IPS DF 6.9 (cell line): ENCODE results near the gene BMPER.
A peak's percentile ranks its signal among the peaks of the same experiment; 100 is the strongest.

Source experiments
- DNase-seq: peaks from one replicate; pipeline ENCODE4 v3.0.0-alpha.2; 2013; ENCODE audit warnings: low read depth, low spot score
- H3K27ac ChIP-seq: one replicate; pipeline ENCODE4 v1.5.1; 2013; ENCODE audit warnings: low read length, control low read depth
- H3K27me3 ChIP-seq: 2 replicates; pipeline ENCODE4 v1.6.1; 2013; ENCODE audit warnings: mild to moderate bottlenecking, low read length; ENCODE audit not compliant: control insufficient read depth, insufficient read depth
- H3K36me3 ChIP-seq: 2 replicates; pipeline ENCODE4 v1.6.1; 2013; ENCODE audit warnings: low read length; ENCODE audit not compliant: control insufficient read depth, insufficient read depth
- H3K4me1 ChIP-seq: 2 replicates; pipeline ENCODE4 v1.6.1; 2013; ENCODE audit warnings: low read length; ENCODE audit not compliant: control insufficient read depth, insufficient read depth
- H3K4me3 ChIP-seq: 2 replicates; pipeline ENCODE4 v1.5.1; 2013; ENCODE audit warnings: mild to moderate bottlenecking, low read length
- H3K9me3 ChIP-seq: 2 replicates; pipeline ENCODE4 v1.6.1; 2013; ENCODE audit warnings: low read length, inconsistent platforms; ENCODE audit not compliant: control insufficient read depth, insufficient read depth
- WGBS: extraction: QIAGEN DNeasy Blood & Tissue Kit; methylation state at CpG from one replicate; pipeline ENCODE4 v1.1.7; 2013; ENCODE audit warnings: mixed read lengths, missing lambda C conversion rate; ENCODE audit not compliant: insufficient read length, insufficient coverage; 5-methylcytosine and 5-hydroxymethylcytosine counted together

BMPER gene

GRCh38 chr7:34133356-34133982, 228.1 kb downstream of the BMPER start:
- no peaks in the 10 kb centered on the region for H3K27me3 ChIP-seq
- no peak overlapping the region for H3K27ac ChIP-seq
- peaks cover 3% of the 10 kb centered on the region for H3K4me1 ChIP-seq
- no peaks in the 10 kb centered on the region for H3K9me3 ChIP-seq
- 100% methylated on average over 1 of the region's 8 CpGs for WGBS
- H3K4me3 ChIP-seq, result no peak overlapping the region
- H3K36me3 ChIP-seq, result no peaks in the 10 kb centered on the region
- no peak for DNase-seq

GRCh38 chr7:34133983-34134782, 228.8 kb downstream of the BMPER start:
- Histone ChIP-seq H3K9me3 (no peaks in the 10 kb centered on the region), H3K27me3 (no peaks in the 10 kb centered on the region), H3K4me1 (peaks cover 3% of the 10 kb centered on the region), H3K4me3 (no peak overlapping the region), H3K27ac (no peak overlapping the region), H3K36me3 (no peaks in the 10 kb centered on the region)
- peak; percentile 50 for DNase-seq
- WGBS, result 100% methylated on average over 3 of the region's 12 CpGs

- H3K9me3 ChIP-seq, result no peaks in the 10 kb centered on the region
- H3K36me3 ChIP-seq, result no peaks in the 10 kb centered on the region
- no peak overlapping the region for H3K27ac ChIP-seq
- no peak overlapping the region for H3K4me3 ChIP-seq
- DNase-seq, result no peak
- peaks cover 5% of the 10 kb centered on the region for H3K4me1 ChIP-seq
- H3K27me3 ChIP-seq, result no peaks in the 10 kb centered on the region
- WGBS, result no CpG with 5 or more reads among the region's 4 CpGs
Measured at GRCh38 chr7:34135924-34136323, 230.6 kb downstream of the BMPER start.

DNA sequence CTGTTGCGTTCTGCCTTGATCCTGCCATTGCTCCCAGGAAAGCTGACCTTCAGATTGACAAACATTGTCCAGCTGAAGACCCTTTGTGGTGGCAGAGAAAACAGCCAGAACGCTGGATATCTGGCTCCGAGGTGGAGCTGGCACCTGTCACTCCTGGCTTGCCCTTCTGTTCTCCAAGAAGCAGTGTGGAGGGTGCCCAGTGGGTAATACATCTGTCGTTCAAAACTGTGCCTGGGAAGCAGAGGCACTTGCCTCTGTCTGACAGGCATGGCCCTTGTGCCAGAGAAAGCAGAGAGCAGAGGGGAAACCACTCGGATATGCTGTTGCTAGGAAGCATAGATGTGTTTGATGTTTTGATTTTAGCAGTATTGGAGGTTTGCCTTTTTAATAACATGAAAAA, 231.4 kb downstream of the BMPER start:
- Histone ChIP-seq H3K4me3 (no peak overlapping the region), H3K4me1 (peaks cover 5% of the 10 kb centered on the region), H3K36me3 (no peaks in the 10 kb centered on the region), H3K27ac (no peak overlapping the region), H3K27me3 (no peaks in the 10 kb centered on the region), H3K9me3 (no peaks in the 10 kb centered on the region)
- DNase-seq, result no peak
- WGBS, result no CpG with 5 or more reads among the region's 5 CpGs

- H3K27me3 ChIP-seq, result no peaks in the 10 kb centered on the region
- no peak overlapping the region for H3K27ac ChIP-seq
- no peaks in the 10 kb centered on the region for H3K36me3 ChIP-seq
- WGBS, result no CpG with 5 or more reads among the region's 4 CpGs
- H3K4me3 ChIP-seq, result no peak overlapping the region
- H3K9me3 ChIP-seq, result no peaks in the 10 kb centered on the region
- DNase-seq, result no peak
- H3K4me1 ChIP-seq, result peaks cover 5% of the 10 kb centered on the region
Measured at GRCh38 chr7:34137176-34137575, 231.8 kb downstream of the BMPER start.

GRCh38 chr7:34138483-34138882, 233.1 kb downstream of the BMPER start:
- Histone ChIP-seq H3K4me1 (peaks cover 5% of the 10 kb centered on the region), H3K27me3 (no peaks in the 10 kb centered on the region; the same call in 1 of the 2 replicates), H3K9me3 (no peaks in the 10 kb centered on the region), H3K27ac (no peak overlapping the region), H3K4me3 (no peak overlapping the region), H3K36me3 (no peaks in the 10 kb centered on the region)
- no peak for DNase-seq
- no CpG with 5 or more reads among the region's 2 CpGs for WGBS

DNA sequence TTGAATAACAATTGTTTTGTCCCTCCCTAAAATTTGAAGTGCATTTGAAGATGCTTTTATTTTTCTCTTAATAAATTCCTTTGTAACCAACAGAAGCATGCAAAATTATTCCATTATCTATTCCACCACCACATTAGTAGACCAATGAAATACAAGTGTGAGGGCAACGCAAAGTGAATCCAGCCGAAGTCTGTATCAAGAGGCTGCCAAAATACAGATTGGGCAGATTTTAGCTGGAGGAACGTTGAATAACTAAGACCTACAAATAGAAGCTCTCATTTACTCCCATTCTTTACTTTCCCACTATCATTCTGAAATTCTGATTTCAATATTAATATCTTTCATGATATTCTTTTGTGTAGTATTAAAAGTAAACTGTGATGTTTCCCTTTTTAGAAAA, 233.7 kb downstream of the BMPER start:
- no peaks in the 10 kb centered on the region for H3K9me3 ChIP-seq
- no peak overlapping the region for H3K4me3 ChIP-seq
- no peak for DNase-seq
- no peak overlapping the region for H3K27ac ChIP-seq
- H3K36me3 ChIP-seq, result no peaks in the 10 kb centered on the region
- H3K4me1 ChIP-seq, result peaks cover 5% of the 10 kb centered on the region
- H3K27me3 ChIP-seq, result no peaks in the 10 kb centered on the region; the same call in 1 of the 2 replicates
- no CpG with 5 or more reads among the region's 3 CpGs for WGBS

- no peak overlapping the region for H3K27ac ChIP-seq
- no peaks in the 10 kb centered on the region; the same call in 1 of the 2 replicates for H3K27me3 ChIP-seq
- H3K4me1 ChIP-seq, result peaks cover 5% of the 10 kb centered on the region
- H3K4me3 ChIP-seq, result no peak overlapping the region
- no peaks in the 10 kb centered on the region for H3K36me3 ChIP-seq
- H3K9me3 ChIP-seq, result no peaks in the 10 kb centered on the region
- WGBS, result no CpG with 5 or more reads among the region's 4 CpGs
- no peak for DNase-seq
Measured at GRCh38 chr7:34140066-34140465, 234.7 kb downstream of the BMPER start.

DNA sequence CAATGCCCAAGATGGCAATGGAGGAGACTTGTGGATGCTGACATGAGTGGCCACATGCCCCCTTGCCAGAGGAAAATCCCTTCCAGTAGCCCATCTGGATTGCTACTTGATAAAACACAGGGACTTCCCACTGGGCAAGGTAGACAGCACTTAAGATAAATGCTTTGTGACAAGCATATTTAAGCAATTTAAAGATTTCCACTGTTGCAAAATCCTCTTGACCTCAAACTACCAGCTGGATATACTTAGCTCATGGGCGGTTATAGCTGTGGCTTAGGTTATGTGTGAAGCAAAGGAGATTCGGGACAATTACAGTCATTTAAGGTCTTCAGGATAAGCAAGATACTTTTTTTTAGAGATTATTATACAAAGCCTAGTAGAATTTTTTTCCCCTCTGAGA, 238.1 kb downstream of the BMPER start:
- no CpG with 5 or more reads among the region's 2 CpGs for WGBS

DNA sequence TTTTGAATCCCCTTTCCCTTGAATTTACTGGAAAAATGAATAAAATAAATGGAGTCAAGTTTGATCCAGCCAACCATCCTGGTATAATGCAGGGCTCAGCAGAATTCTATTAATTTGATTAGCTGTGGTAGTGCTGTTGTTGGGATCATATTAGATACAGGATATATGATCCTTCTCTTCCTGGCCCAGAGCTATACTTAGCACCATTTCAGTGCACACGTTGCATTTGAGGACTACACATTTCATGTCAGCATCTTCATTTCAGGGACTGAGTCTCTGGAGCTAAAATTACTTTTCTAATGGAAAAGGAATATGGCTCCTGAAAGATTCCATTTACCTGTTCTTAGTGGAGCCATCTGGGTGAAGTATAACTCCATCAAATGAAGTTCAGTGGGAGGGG, 240.3 kb downstream of the BMPER start:
- no peak overlapping the region for H3K27ac ChIP-seq
- H3K4me1 ChIP-seq, result no peaks in the 10 kb centered on the region
- no peaks in the 10 kb centered on the region for H3K9me3 ChIP-seq
- no peak for DNase-seq
- H3K27me3 ChIP-seq, result no peaks in the 10 kb centered on the region; the same call in 1 of the 2 replicates
- H3K4me3 ChIP-seq, result no peak overlapping the region
- no CpG with 5 or more reads among the region's 1 CpG for whole genome bisulfite sequencing
- H3K36me3 ChIP-seq, result no peaks in the 10 kb centered on the region

More for the DNA sequence above, 238.1 kb downstream of the BMPER start:
- H3K27ac ChIP-seq, result no peak overlapping the region
- no peaks in the 10 kb centered on the region for H3K36me3 ChIP-seq
- no peak for DNase-seq
- peaks cover 2% of the 10 kb centered on the region; the same call in 1 of the 2 replicates for H3K4me1 ChIP-seq
- H3K9me3 ChIP-seq, result no peaks in the 10 kb centered on the region
- no peak overlapping the region for H3K4me3 ChIP-seq
- H3K27me3 ChIP-seq, result no peaks in the 10 kb centered on the region; the same call in 1 of the 2 replicates
